Testis (tissue), 2 donors: ENCODE results near the gene CTIF.

Source experiments
- POLR2A ChIP-seq: fragments of 450-650 bp; IDR thresholded peaks from one replicate; pipeline ENCODE4 v1.6.1; 2017; ENCODE audit warnings: antibody characterized with exemption, mild to moderate bottlenecking, moderate library complexity
- TF ChIP-seq, protein P1 (sequence below), 3 experiments: fragments of 450-650 bp in 2 of 3; fragments of 200-600 bp in 1 of 3; sonication (generic) in 1 of 3; IDR thresholded peaks; one replicate each; pipeline ENCODE4 v1.5.1; 2016 to 2019; ENCODE audit warnings: antibody characterized with exemption in 3 of 3, mild to moderate bottlenecking in 2 of 3, moderate library complexity in 1 of 3

DNA sequence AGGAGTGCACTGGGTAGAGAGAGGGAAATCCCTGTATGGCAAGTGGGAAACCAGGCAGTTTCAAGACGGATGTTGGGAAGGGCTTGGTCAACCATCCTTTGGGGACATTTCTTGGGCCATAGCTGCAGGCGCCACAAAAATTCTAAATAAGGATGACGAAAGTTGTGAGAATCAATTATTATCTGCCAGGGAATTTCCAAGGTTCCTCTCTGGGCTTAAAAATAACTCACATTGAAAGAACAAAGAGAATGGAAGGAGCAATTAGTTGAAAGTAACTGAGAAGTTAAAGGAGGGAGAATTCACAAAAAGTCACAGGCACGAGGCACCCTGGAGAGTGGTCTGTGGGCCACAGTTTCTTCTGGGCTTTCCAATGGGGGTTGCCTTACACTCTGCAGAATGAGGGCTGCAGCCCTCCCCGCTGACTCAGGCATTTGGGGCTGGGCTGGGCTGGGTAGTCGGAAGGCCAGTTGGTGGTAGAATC lies 216.2 kb downstream of the CTIF start:
- no peak for TF ChIP-seq POLR2A
- TF ChIP-seq, protein P1, sequence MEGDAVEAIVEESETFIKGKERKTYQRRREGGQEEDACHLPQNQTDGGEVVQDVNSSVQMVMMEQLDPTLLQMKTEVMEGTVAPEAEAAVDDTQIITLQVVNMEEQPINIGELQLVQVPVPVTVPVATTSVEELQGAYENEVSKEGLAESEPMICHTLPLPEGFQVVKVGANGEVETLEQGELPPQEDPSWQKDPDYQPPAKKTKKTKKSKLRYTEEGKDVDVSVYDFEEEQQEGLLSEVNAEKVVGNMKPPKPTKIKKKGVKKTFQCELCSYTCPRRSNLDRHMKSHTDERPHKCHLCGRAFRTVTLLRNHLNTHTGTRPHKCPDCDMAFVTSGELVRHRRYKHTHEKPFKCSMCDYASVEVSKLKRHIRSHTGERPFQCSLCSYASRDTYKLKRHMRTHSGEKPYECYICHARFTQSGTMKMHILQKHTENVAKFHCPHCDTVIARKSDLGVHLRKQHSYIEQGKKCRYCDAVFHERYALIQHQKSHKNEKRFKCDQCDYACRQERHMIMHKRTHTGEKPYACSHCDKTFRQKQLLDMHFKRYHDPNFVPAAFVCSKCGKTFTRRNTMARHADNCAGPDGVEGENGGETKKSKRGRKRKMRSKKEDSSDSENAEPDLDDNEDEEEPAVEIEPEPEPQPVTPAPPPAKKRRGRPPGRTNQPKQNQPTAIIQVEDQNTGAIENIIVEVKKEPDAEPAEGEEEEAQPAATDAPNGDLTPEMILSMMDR (IDR thresholded peaks at IDR 0.05): no peak
